HG02840 (cell line): Measurements from ENCODE around the gene AKAP6.

Experiments
- ATAC-seq: cut with Tn5 transposase; IDR thresholded peaks from one replicate; pipeline ENCODE4 v1.9.1; 2021; ENCODE audit warnings: mild to moderate bottlenecking, moderate library complexity, moderate number of reproducible peaks; ENCODE audit not compliant: unreplicated experiment, low FRiP score

Gene AKAP6

GRCh38 chr14:32510815-32511214 is 181.7 kb downstream of the AKAP6 start:
- no peak for ATAC-seq

DNA sequence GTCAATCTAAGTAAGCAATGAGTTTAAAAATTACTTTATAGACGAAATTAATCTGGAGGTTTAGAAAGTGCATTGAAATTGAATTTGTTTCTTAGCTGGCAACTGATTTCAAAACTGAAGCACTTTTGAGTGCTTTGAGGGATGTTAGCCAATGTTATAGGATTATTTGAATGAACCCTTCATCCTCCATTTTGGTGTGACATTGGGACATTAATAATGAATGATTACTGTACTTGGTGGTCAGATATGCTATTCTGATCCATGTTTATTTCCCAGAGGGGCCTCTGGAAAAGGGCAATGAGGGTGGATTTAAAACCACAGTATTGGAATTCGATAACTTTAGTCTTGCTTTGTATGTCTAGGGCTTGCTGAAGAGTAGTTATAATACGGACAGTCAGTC is 183.2 kb downstream of the AKAP6 start:
- ATAC-seq, result no peak

DNA sequence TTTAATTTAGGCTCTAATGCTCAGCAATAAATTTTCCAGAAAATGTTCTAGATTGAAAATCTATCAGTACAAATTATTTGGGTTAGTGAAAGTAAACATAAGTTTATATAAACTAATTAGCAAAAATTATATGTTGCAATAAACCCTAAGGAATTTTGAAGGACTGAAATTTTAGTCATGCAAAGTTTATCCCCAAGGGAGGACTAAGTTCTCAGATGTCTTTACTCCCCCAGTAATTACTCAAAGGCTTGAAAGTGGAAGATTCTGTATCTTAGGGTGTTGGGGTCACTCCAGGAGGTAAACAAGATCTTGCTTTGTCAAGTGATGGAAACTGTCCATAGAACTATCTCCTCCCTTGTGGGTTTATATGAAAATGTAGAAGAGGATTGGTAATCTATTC is 183.7 kb downstream of the AKAP6 start:
- ATAC-seq, result no peak

- ATAC-seq, result no peak
Measured at GRCh38 chr14:32513571-32514009, 184.5 kb downstream of the AKAP6 start.

DNA sequence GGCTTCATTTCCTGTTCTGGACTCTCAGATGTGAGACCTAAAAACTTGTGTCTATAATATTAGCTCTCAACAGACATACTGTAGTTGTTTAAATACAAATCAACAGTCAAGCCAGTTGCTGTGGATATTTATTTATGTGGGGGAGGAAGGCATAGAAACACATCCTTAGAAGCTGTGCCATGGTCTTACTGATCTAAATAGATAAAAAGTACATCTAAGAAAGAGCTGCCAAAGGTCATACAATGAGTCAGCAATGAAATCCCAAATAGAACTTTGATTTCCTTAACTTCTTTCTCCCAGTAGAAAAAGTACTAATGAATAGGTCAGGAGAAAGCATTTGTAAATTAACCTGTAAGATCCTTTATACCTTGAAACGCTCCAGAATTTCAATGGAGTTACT is 185.1 kb downstream of the AKAP6 start:
- ATAC-seq, result no peak

DNA sequence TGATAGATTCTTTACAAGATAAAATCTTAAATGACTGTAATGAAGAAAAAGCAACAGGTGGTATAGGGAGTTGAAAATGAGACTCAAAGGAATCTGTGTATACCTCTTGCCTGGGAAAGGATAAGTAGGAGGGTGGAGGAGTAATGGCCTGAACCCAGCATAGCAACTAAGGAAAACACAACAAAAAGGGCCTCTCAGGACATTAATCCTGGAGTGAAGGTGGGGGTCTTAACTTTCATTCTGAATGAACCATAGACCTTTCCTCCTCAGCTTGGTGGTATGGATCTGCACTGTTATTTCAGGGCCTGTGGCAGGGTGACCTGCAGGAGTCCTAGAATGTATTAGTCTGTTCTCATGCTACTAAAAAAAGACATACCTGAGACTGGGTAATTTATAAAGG is 185.6 kb downstream of the AKAP6 start:
- ATAC-seq, result no peak

DNA sequence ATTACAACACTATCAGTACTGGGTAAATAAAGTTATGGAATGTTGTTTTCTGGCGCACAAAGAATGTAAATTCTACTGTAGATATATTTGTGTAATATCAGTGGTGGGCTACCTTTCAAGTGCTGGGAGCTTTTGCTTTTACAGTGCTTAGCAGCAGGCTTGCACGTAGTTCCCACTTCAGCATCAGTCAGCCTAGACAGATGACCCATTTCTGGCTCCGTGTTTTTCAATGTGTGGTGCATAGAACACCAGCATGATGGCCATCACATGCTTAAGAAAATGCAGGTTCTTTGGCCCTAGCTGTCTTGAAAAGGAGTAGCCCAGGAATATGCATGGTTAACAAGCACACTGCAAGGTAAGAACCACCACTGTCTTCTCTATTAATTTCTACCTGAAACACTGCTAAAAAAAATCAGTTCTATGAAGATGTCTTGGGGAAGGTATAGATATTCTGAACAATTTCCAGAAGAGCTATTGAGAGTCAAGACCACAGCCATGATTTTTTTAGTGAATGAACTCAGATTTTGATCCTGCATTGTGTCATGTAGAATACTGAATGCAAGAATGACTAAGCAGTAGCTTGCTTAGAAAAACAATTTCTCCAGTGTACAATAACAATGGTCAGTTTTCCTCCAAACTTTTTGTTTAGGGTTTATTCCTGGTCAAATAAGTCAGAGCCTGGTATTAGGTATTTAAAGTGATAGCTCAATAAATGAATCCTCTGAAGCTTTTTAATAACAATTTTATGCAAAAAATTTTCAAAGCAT is 195.7 kb downstream of the AKAP6 start:
- ATAC-seq, result no peak

- no peak for ATAC-seq
Measured at GRCh38 chr14:32525591-32525990, 196.5 kb downstream of the AKAP6 start.

- ATAC-seq, result no peak
Measured at GRCh38 chr14:32530800-32531199, 201.7 kb downstream of the AKAP6 start.

GRCh38 chr14:32531942-32532515 is 202.9 kb downstream of the AKAP6 start:
- ATAC-seq, result no peak

DNA sequence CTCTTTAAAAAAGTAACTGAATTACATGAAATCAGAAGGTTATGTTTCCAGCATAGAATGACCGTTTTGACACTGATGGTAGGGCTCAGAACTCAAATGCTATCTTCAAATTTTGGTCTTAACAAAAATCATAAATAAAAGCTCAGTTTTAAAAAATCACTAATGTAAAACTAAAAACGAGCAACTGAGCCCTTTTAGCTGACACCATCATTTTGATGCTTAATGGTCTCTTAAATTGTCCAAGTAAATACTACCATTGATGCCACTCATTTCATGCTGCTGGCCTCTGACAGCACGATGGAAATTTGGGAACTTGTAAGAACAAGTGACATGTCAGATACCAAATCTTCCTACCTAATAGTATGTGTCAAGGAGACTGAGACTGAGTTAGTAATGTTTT is 205.0 kb downstream of the AKAP6 start:
- ATAC-seq, result no peak

DNA sequence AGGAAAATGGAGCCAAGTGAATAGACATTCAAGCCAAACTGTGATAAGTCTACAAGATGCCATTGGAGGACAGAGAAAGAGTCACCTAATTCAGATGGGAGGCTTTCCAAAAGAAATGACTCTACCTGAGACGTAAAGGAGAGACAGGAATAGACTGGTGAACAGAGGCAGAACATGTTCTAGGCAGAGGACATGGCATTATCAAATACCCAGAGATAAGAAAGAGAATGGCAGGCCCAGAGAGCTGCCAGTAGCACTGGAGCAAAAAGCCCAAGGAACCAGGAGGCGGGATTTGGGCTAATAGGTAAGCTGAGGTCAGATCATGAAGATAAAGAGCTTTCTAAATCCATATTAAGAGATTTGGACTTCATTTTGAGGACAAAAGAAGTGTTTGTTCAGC is 207.1 kb downstream of the AKAP6 start:
- no peak for ATAC-seq

DNA sequence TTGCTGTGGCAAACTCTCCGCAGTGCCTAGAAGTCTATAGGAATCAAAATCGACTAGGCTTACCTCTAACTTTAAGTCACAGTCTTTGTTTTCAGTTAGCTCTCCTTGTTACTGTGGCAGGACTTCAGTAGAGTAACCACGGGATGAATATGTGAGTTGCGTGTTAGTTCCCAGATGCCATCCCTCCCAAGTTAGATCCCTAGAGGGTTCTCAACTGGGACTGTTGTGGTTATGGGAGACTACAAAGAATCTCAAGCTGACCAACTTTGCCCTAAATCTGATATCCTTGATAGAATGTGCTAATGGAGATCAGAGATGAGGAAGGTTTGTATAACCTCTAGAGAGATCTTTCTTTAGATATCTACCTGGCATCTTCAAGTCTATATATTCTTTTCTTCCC is 208.1 kb downstream of the AKAP6 start:
- ATAC-seq, result no peak

GRCh38 chr14:32542507-32542906 is 213.4 kb downstream of the AKAP6 start:
- no peak for ATAC-seq

- ATAC-seq, result no peak
Measured at GRCh38 chr14:32545095-32545494, 216.0 kb downstream of the AKAP6 start.

- ATAC-seq, result no peak
Measured at GRCh38 chr14:32545506-32546210, 216.6 kb downstream of the AKAP6 start.

- no peak for ATAC-seq
Measured at GRCh38 chr14:32546246-32546645, 217.1 kb downstream of the AKAP6 start.

DNA sequence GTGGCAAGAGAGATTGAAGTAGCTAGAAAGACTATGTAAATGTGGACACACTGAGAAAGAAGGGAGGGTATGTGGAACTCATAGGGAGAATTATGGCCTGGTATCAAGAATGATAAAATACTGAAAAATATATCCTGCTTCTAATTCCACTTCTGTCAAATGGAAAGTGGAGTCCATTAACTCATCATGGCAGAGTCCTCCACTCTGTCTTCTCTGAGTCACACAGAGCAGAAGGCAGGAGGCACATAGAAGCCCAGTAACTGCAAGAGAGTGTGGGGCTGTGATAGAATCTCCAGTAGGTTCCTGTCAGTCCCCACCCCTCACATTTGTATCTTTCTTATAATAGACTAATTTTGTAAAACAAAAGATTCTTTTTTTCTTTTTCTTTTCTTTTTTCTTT is 223.7 kb downstream of the AKAP6 start:
- ATAC-seq, result no peak

DNA sequence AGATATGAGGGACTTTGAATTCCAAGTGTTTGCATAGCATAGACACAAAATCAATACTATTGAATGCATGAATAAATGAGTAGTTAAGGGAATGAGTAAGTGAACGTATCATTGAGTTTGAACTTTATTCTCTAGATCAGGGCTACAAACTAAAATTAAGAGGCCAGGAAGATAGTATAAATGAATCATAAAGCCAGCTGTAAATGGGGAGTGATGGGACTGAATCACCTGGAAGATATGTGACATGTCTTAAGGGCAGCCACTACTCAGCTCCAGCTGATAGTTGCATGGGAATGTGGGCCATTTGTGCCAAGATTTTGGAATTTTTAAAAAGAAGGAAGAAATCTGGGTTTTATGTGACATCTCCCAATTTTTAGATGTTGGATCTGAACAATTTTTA is 229.9 kb downstream of the AKAP6 start:
- no peak for ATAC-seq

- no peak for ATAC-seq
Measured at GRCh38 chr14:32559590-32559989, 230.5 kb downstream of the AKAP6 start.

DNA sequence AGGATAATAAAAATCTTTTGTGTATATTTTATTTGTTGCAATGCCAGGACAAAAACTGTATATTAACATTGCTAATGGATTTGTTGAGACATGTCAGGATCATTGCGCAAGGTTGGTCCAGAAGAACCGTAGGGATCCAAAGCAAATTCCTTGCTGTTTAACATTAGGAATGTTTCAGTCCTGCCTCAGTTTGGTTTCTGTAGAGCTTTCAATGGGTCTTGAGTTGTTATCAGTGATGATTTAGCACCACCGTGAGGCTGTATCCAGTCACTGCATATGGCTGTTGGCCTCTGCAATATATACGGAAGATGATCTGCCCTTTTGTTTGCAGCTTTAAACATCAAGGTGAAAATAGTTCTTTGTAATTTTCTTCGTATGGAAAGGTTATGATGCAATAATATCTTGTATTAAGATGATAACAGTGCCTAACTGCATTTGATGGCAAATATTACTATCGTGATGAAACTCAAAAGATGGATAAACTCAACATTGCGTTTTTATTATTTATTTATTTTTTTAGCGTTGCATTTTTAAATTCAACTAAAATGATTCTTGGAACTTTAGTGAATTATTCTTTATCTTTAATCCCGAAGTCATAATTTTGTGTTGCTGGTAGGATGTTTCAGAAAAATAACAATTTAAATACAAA is 231.2 kb downstream of the AKAP6 start:
- ATAC-seq, result no peak
